ENCODE data around the gene ABI2.
"Not testable (repeated sequence)": the region's sequence is repeated elsewhere in the genome, so short reads cannot be mapped to it uniquely, and the experiment has no call there.

Gene ABI2

GRCh38 chr2:203340791-203341487 is 12.7 kb downstream of the ABI2 start:
- no peak for DNase-seq (ENCODE audit: low spot score)
- TF ChIP-seq CTCF (IDR thresholded peaks at IDR 0.05; ENCODE audit: extremely low read depth, insufficient read depth, missing control alignments), result no peak
- in situ Hi-C loops (cut with MboI; ENCODE audit: low pct_unique_long_range_greater_than_20kb, low sequenced_read_pairs, unreplicated experiment), result no loop called here

- no peak for DNase-seq (ENCODE audit: low spot score)
- in situ Hi-C loops (cut with MboI; ENCODE audit: low pct_unique_long_range_greater_than_20kb, low sequenced_read_pairs, unreplicated experiment), result no loop called here
- TF ChIP-seq CTCF (IDR thresholded peaks at IDR 0.05; ENCODE audit: extremely low read depth, insufficient read depth, missing control alignments), result no peak
Observed at GRCh38 chr2:203341741-203342310, 13.6 kb downstream of the ABI2 start.

GRCh38 chr2:203342374-203342773 is 14.2 kb downstream of the ABI2 start:
- DNase-seq (ENCODE audit: low spot score); in situ Hi-C loops (cut with MboI; ENCODE audit: low pct_unique_long_range_greater_than_20kb, low sequenced_read_pairs, unreplicated experiment): not testable (repeated sequence)

GRCh38 chr2:203344667-203345066 is 16.5 kb downstream of the ABI2 start:
- in situ Hi-C loops (cut with MboI; ENCODE audit: low pct_unique_long_range_greater_than_20kb, low sequenced_read_pairs, unreplicated experiment), result no loop called here
- no peak for TF ChIP-seq CTCF (IDR thresholded peaks at IDR 0.05; ENCODE audit: extremely low read depth, insufficient read depth, missing control alignments)
- DNase-seq (ENCODE audit: low spot score), result no peak

- in situ Hi-C loops (cut with MboI; ENCODE audit: low pct_unique_long_range_greater_than_20kb, low sequenced_read_pairs, unreplicated experiment), result no loop called here
- no peak for DNase-seq (ENCODE audit: low spot score)
- TF ChIP-seq CTCF (IDR thresholded peaks at IDR 0.05; ENCODE audit: extremely low read depth, insufficient read depth, missing control alignments), result no peak
Observed at GRCh38 chr2:203346612-203347011, 18.4 kb downstream of the ABI2 start.

- in situ Hi-C loops (cut with MboI; ENCODE audit: low pct_unique_long_range_greater_than_20kb, low sequenced_read_pairs, unreplicated experiment), result no loop called here
- TF ChIP-seq CTCF (IDR thresholded peaks at IDR 0.05; ENCODE audit: extremely low read depth, insufficient read depth, missing control alignments), result no peak
- no peak for DNase-seq (ENCODE audit: low spot score)
Observed at GRCh38 chr2:203347375-203347774, 19.2 kb downstream of the ABI2 start.

GRCh38 chr2:203352604-203353255 is 24.5 kb downstream of the ABI2 start:
- no peak for DNase-seq (ENCODE audit: low spot score)
- no peak for TF ChIP-seq CTCF (IDR thresholded peaks at IDR 0.05; ENCODE audit: extremely low read depth, insufficient read depth, missing control alignments)
- in situ Hi-C loops (cut with MboI; ENCODE audit: low pct_unique_long_range_greater_than_20kb, low sequenced_read_pairs, unreplicated experiment), result no loop called here
